H1 (cell line): ENCODE results near the gene FAM83C.

Experiments used
- CBX5 ChIP-seq: fragments of 300-800, 300-1000 bp; sonication (generic); IDR thresholded peaks from 2 replicates; pipeline ENCODE4 v1.7.1; 2016; ENCODE audit warnings: antibody characterized with exemption, low read length, low read depth
- CHD2 ChIP-seq: IDR thresholded peaks from 2 replicates; pipeline ENCODE4 v1.6.1; 2012; ENCODE audit warnings: low read length, improper control_type of control experiment
- CREB1 ChIP-seq: IDR thresholded peaks from 2 replicates; pipeline ENCODE4 v1.6.1; 2012; ENCODE audit warnings: inconsistent platforms
- EGR1 ChIP-seq: IDR thresholded peaks from 2 replicates; pipeline ENCODE4 v1.6.1; 2011; ENCODE audit warnings: low read depth, low read length, borderline replicate concordance
- JUN ChIP-seq: IDR thresholded peaks from 2 replicates; pipeline ENCODE4 v1.6.1; 2011; ENCODE audit warnings: low read depth, mild to moderate bottlenecking, improper control_type of control experiment, low read length
- JUND ChIP-seq: IDR thresholded peaks from 2 replicates; pipeline ENCODE4 v1.6.1; 2011; ENCODE audit warnings: mild to moderate bottlenecking, improper control_type of control experiment, low read length
- MAFK ChIP-seq: IDR thresholded peaks from 2 replicates; pipeline ENCODE4 v1.6.1; 2012; ENCODE audit warnings: low read depth, mild to moderate bottlenecking, improper control_type of control experiment, low read length
- POLR2AphosphoS5 ChIP-seq: IDR thresholded peaks from 2 replicates; pipeline ENCODE4 v1.6.1; 2011; ENCODE audit warnings: low read depth, low read length
- RXRA ChIP-seq: IDR thresholded peaks from 2 replicates; pipeline ENCODE4 v1.6.1; 2011; ENCODE audit warnings: low read depth, mild to moderate bottlenecking, low read length, moderate library complexity; ENCODE audit not compliant: insufficient read depth
- SIRT6 ChIP-seq: IDR thresholded peaks from one replicate; pipeline ENCODE4 v1.7.1; 2012; ENCODE audit warnings: low read length, inconsistent platforms
- SRF ChIP-seq: IDR thresholded peaks from 2 replicates; pipeline ENCODE4 v1.6.1; 2011; ENCODE audit warnings: mild to moderate bottlenecking, low read depth, low read length, moderate library complexity
- TAF1 ChIP-seq: IDR thresholded peaks from 2 replicates; pipeline ENCODE4 v1.6.1; 2011; ENCODE audit warnings: mild to moderate bottlenecking, low read depth, low read length
- TF ChIP-seq, protein P1 (sequence below): IDR thresholded peaks from 2 replicates; pipeline ENCODE4 v1.6.1; 2011; ENCODE audit warnings: low read length, improper control_type of control experiment
- TF ChIP-seq, protein P2 (sequence below), 3 experiments: IDR thresholded peaks; 1 replicate in 2 of 3; 2 replicates in 1 of 3; pipeline versions ENCODE4 v1.5.1 to v1.6.1; 2011; ENCODE audit warnings: low read length in 3 of 3, mild to moderate bottlenecking in 3 of 3, inconsistent platforms in 2 of 3, low read depth in 1 of 3, moderate library complexity in 1 of 3; ENCODE audit not compliant: insufficient read depth in 1 of 3; ENCODE audit errors: control extremely low read depth in 1 of 3

DNA sequence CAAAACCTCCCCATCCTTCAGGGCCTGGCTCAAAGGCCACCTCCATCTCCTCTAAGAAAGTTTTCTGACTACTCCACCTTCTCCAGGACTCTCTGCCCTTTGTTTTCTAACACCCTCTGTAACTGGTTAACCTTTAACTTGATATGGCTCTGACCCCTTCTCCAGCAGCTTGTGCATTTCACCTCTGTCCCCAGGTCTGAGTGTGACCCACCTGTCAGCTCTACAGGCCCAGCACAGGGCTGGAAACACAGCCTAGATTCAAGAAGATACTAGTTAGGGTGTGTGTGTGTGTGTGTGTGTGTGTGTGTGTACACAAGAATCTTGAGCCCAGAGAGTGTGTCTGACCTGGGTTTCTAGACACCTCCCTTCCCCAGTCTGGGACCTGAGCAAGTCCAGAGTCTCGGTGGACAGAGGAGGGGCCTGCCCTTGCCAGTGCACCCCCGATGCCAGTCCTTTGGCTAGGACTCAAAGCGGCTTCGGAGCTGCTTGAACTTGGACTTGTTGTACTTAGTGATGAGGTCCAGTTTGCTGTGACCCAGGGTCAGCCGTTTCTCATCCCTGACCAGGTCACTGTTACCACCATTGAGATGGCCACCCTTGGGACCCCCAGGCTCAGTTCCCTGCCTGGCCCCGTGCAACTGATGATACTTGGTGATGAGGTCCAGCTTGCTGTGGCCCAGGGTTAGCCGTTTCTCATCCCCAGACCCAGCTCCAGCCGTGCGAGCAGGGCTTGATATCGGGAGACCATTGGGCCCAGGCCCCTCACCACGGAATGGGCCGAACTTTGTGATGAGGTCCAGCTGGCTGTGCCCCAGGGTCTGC lies 5.9 kb downstream of the FAM83C start:
- TF ChIP-seq POLR2AphosphoS5: no peak
- no peak for TF ChIP-seq SRF
- no peak for TF ChIP-seq EGR1
- TF ChIP-seq JUN: no peak
- TF ChIP-seq, protein P1, sequence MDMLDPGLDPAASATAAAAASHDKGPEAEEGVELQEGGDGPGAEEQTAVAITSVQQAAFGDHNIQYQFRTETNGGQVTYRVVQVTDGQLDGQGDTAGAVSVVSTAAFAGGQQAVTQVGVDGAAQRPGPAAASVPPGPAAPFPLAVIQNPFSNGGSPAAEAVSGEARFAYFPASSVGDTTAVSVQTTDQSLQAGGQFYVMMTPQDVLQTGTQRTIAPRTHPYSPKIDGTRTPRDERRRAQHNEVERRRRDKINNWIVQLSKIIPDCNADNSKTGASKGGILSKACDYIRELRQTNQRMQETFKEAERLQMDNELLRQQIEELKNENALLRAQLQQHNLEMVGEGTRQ: no peak
- TF ChIP-seq, protein P2, sequence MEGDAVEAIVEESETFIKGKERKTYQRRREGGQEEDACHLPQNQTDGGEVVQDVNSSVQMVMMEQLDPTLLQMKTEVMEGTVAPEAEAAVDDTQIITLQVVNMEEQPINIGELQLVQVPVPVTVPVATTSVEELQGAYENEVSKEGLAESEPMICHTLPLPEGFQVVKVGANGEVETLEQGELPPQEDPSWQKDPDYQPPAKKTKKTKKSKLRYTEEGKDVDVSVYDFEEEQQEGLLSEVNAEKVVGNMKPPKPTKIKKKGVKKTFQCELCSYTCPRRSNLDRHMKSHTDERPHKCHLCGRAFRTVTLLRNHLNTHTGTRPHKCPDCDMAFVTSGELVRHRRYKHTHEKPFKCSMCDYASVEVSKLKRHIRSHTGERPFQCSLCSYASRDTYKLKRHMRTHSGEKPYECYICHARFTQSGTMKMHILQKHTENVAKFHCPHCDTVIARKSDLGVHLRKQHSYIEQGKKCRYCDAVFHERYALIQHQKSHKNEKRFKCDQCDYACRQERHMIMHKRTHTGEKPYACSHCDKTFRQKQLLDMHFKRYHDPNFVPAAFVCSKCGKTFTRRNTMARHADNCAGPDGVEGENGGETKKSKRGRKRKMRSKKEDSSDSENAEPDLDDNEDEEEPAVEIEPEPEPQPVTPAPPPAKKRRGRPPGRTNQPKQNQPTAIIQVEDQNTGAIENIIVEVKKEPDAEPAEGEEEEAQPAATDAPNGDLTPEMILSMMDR (IDR thresholded peaks at IDR 0.05; ENCODE audit: control extremely low read depth in 1 of 3, insufficient read depth in 1 of 3, low read depth in 1 of 3, low read length in 3 of 3): no peak
- TF ChIP-seq JUND: no peak
- no peak for TF ChIP-seq RXRA
- no peak for TF ChIP-seq CBX5
- no peak for TF ChIP-seq CREB1
- no peak for TF ChIP-seq MAFK
- TF ChIP-seq SIRT6: no peak
- TF ChIP-seq CHD2: no peak
- no peak for TF ChIP-seq TAF1
